Erythroblast (primary cell): Measurements from ENCODE around the gene STIM1.

Experiments
- GATA1 ChIP-seq: IDR thresholded peaks from 2 replicates; pipeline ENCODE4 v1.6.1; 2011; ENCODE audit warnings: low read depth, mild to moderate bottlenecking, control low read depth, low read length, moderate library complexity
- POLR2A ChIP-seq: IDR thresholded peaks from 2 replicates; pipeline ENCODE4 v1.6.1; 2011; ENCODE audit warnings: mild to moderate bottlenecking, low read length

DNA sequence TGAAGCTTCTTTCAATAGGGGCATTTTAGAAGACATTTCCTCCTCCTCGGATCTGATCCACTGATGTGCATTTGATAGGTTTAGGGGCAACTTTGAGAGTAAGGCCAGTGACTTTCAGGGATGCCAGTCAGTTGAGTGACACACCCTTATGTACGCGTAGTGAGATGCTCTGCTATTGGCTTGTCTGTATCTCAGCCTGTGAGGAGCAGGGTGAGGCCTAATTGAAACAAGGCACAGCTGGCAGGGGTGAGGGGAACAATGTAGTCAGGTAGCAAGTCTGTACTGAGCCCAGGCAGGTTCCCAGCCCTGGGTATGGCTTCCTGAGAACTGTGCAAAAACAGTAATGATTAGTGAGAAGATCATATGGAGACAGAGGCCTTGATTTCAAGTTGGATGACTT lies 61.5 kb downstream of the STIM1 start:
- TF ChIP-seq POLR2A = no peak
- no peak for TF ChIP-seq GATA1
